Retinal pigment epithelial cell (primary cell): Measurements from ENCODE around the gene KRTDAP.

ENCODE experiments used
- DNase-seq: peaks from one replicate; pipeline ENCODE4 v3.0.0-alpha.2; 2010; ENCODE audit warnings: low read depth
- H3K4me3 ChIP-seq: 2 replicates; pipeline ENCODE4 v1.5.1; 2011; ENCODE audit warnings: mild to moderate bottlenecking, low read length, control low read depth, moderate library complexity
- TF ChIP-seq, protein P1 (sequence below): conservative IDR thresholded peaks from 2 replicates; pipeline ENCODE4 v1.5.1; 2011; ENCODE audit warnings: low read depth, low read length, control low read depth, inconsistent platforms

The KRTDAP gene

DNA sequence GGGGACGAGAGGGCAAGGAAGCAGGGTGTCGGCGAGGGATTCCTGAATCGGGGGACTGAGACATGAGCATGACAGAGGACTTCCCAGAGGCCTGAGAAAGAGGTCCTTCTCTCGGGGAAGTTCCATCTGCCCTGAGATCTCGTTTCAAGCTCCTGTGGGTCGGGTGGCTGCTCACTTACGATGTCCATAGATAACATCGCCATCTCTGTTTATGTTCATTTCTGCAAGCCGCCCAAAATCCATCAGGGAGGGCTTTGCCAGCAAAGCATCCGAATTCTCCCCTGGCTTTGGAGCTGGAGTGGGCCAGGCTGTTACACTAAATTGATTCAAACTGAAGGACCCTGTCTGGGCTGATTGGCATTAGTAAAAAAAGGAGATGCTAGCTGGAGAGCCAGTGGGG lies 17.3 kb upstream of the KRTDAP start:
- H3K4me3 ChIP-seq, result no peak overlapping the region
- TF ChIP-seq, protein P1, sequence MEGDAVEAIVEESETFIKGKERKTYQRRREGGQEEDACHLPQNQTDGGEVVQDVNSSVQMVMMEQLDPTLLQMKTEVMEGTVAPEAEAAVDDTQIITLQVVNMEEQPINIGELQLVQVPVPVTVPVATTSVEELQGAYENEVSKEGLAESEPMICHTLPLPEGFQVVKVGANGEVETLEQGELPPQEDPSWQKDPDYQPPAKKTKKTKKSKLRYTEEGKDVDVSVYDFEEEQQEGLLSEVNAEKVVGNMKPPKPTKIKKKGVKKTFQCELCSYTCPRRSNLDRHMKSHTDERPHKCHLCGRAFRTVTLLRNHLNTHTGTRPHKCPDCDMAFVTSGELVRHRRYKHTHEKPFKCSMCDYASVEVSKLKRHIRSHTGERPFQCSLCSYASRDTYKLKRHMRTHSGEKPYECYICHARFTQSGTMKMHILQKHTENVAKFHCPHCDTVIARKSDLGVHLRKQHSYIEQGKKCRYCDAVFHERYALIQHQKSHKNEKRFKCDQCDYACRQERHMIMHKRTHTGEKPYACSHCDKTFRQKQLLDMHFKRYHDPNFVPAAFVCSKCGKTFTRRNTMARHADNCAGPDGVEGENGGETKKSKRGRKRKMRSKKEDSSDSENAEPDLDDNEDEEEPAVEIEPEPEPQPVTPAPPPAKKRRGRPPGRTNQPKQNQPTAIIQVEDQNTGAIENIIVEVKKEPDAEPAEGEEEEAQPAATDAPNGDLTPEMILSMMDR, result no peak
- DNase-seq, result no peak

DNA sequence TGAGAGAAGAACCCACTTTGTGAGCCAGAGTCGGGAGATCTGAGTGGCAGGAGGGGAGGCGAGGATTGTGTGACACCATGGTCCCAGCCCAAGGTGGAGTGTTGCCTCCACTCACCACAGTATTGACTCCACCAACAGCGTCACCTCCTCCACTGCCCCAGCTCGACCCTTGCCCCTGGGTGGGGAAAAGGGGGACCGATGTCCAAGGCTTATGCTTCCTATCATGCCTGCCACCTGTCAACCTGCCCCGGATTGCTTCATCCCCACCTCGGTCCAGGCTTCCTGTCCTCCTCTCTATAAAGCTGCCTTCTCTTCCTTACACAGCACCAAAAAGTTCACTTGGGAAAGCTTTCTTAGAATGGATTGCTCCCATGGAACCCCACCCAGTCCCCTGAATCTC lies 15.7 kb upstream of the KRTDAP start:
- TF ChIP-seq, protein P1, result no peak
- H3K4me3 ChIP-seq, result no peak overlapping the region
- no peak for DNase-seq

DNA sequence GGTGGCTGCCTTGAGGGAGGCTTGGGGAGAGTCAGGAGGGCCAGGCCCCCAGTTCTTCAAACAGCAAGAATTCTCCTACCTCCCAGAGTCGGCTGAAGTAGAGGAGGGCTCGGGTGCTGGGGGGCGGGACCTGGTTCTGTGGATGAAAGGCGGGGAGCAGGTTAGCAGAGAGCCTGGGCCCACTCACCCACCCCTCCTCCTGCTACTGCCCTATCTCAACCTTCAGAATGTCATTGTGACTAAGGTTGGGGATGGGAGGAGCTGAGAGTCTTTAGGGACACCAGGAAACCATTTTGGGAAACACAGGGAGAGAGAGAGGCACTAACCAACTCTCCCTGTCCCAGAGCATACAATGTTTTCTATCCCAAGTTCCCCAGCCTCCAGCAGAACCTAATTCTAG lies 12.5 kb upstream of the KRTDAP start:
- H3K4me3 ChIP-seq, result no peak overlapping the region
- TF ChIP-seq, protein P1, result no peak
- DNase-seq, result no peak

DNA sequence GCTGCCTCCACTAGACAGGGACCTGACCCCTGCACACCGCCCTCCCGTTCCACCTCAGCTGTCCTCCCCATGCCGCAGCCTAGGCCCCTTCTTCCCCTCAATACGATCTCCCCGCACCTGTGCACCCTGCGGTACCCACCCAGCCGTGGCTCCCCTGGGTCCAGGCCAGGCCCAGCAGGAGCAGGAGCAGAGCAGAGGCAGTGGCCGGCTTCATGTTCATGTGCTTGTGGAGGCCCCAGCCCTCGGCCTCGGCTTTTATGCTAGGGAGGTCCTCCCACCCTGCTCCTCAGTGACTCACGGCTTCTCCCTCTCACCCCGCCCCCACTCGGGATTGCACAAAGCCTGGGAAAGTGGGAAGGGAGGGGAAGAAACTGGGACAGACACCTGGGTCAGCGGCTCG lies 11.4 kb upstream of the KRTDAP start:
- TF ChIP-seq, protein P1, result no peak
- no peak overlapping the region for H3K4me3 ChIP-seq
- DNase-seq, result no peak

DNA sequence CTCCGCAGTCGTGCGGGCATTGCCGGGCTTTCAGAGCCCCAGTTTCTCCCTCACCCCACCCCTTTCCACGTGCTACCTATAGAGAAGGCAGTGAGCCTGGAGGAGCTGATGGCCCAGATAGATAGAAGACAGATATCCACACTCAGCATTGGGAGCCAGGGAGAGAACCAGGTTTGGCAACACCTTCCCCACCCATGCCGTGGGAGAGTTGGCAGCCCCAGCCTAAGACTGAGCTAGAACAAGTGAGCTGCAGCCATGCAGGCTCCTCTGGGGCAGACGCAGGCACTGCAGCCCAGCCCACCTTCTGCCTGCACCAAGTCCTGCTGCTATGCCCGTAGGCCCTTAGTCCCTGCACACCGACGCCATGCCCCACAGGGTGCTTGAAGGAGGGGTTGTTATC lies 10.3 kb upstream of the KRTDAP start:
- TF ChIP-seq, protein P1, result no peak
- no peak for DNase-seq
- no peak overlapping the region for H3K4me3 ChIP-seq

DNA sequence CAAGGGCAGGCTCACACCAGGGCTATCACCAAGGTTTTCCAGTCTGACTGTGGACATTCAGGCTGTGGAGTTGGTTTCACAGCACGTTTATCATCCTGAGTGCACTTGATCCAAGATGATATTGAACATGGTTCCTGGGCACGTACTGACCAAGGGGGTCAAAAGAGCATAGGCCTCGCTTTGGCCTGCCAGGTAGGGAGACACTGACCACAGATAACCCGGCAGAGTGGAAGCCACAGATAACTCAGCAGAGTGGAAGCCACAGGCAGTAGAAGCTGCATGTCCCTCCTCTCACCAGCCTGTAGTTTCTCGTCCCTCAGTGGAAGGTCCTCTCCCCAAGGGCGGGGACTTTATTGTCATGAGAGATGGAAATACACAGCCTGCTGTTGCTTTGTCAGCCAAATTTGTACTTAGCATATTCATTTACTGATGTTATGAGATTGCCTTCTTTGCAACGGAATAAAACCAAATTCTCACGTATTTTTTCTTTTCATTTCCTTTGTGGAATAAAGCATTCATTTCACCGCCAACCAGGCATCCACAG lies 8.8 kb upstream of the KRTDAP start:
- DNase-seq, result no peak
- H3K4me3 ChIP-seq, result no peak overlapping the region
- TF ChIP-seq, protein P1, result no peak

DNA sequence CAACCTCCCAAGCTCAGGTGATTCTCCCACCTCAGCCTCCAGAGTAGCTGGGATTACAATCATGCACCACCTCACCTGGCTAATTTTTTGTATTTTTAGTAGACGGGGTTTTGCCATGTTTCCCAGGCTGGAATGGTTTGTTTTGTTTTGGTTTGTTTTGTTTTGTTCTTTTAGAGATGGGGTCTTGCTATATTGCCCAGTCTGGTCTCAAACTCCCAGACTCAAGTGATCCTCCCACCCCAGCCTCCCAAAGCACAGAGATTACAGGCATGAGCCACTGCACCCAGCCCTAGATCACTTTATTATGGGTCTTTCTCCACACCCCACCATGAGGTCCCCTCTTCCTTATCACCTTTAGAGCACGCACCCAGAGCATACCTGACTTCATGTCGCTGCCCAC lies 8.0 kb upstream of the KRTDAP start:
- no peak overlapping the region for H3K4me3 ChIP-seq
- TF ChIP-seq, protein P1, result no peak
- no peak for DNase-seq
